HepG2 (cell line): ENCODE data around the gene WNT5B. TPM values are rescaled to one million over a fixed set of nuclear protein-coding genes. Genes with fewer than 3 reads are reported as not detected.
A peak's percentile ranks its signal among the peaks of the same experiment; 100 is the strongest.

ENCODE experiments used
- ATAC-seq: fragments of 200-7000 bp; cut with Tn5 transposase; 3 replicates; pipeline ENCODE4 v1.9.1; 2020; ENCODE audit warnings: mild to moderate bottlenecking, moderate library complexity
- BruUV-seq: library from RNA; stranded (reverse); fragments of 400-500 nt; replicated peaks from 2 replicates; lab custom pipeline; 2021; lab: Mats Ljungman, UMichigan
- CTCF ChIA-PET: fragments of 300-600 bp; formaldehyde crosslinking; extraction: SDS; loops from one replicate; lab custom pipeline; 2021; ENCODE audit warnings: low total read pairs, inconsistent platforms, low intra/inter-chr PET ratio; lab: Yijun Ruan, JAX
- POLR2A ChIA-PET: fragments of 350-600 bp; sonication (Branson Sonifier 250); formaldehyde crosslinking; loops from one replicate; lab custom pipeline; 2020; ENCODE audit warnings: antibody characterized with exemption, inconsistent platforms; lab: Yijun Ruan, JAX
- DNase-seq: peaks from one replicate; pipeline ENCODE4 v3.0.0-alpha.2; 2015; ENCODE audit warnings: low spot score
- FAIRE-seq: peaks from 3 replicates; lab custom pipeline; 2011; peaks lifted over from hg19 to GRCh38; lab: Jason Lieb, UNC
- H2AFZ ChIP-seq: one replicate; pipeline ENCODE4 v1.6.1; 2011; ENCODE audit warnings: low read length, inconsistent platforms
- H3K27ac ChIP-seq: fragments of 300-600 bp; 3 replicates; pipeline ENCODE4 v1.8.0; 2011; ENCODE audit warnings: mixed run types, mild to moderate bottlenecking, mixed read lengths, low read length, inconsistent platforms; ENCODE audit not compliant: insufficient read depth; ENCODE audit errors: extremely low read length
- H3K27me3 ChIP-seq, 2 experiments: fragments of 200-600 bp in 1 of 2; 2 replicates in 1 of 2; 3 replicates in 1 of 2; pipeline versions ENCODE4 v1.6.0 to v1.8.0; 2011; ENCODE audit warnings: low read length in 2 of 2, mild to moderate bottlenecking in 2 of 2, moderate library complexity in 2 of 2, inconsistent platforms in 1 of 2; ENCODE audit not compliant: insufficient read depth in 2 of 2, control insufficient read depth in 1 of 2
- H3K36me3 ChIP-seq, 2 experiments: fragments of 200-600 bp in 1 of 2; replicated peaks in 1 of 2; 2 replicates in 1 of 2; 3 replicates in 1 of 2; pipeline versions ENCODE4 v1.5.1 to v1.8.0; 2011; ENCODE audit warnings: low read length in 2 of 2, inconsistent platforms in 1 of 2; ENCODE audit not compliant: insufficient read depth in 2 of 2, control insufficient read depth in 1 of 2
- H3K4me1 ChIP-seq: 2 replicates; pipeline ENCODE4 v1.5.1; 2012; ENCODE audit warnings: low read length, inconsistent platforms; ENCODE audit not compliant: insufficient read depth
- H3K4me2 ChIP-seq: 2 replicates; pipeline ENCODE4 v1.6.0; 2011; ENCODE audit warnings: low read depth, low read length, inconsistent platforms
- H3K4me3 ChIP-seq, 3 experiments: fragments of 200-600 bp in 1 of 3; sonication (generic), shearing (Covaris generic) in 1 of 3; replicated peaks in 1 of 3; 2 replicates each; pipeline ENCODE4 v1.5.1; 2011 to 2016; ENCODE audit warnings: low read length in 3 of 3, inconsistent platforms in 2 of 3, low read depth in 2 of 3, mild to moderate bottlenecking in 2 of 3, control low read depth in 1 of 3, mixed read lengths in 1 of 3; ENCODE audit not compliant: insufficient read depth in 1 of 3
- H3K79me2 ChIP-seq: one replicate; pipeline ENCODE4 v1.6.1; 2011; ENCODE audit warnings: low read length, inconsistent platforms; ENCODE audit not compliant: insufficient read depth
- H3K9ac ChIP-seq: 2 replicates; pipeline ENCODE4 v1.6.0; 2011; ENCODE audit warnings: mild to moderate bottlenecking, low read depth, low read length, inconsistent platforms; ENCODE audit not compliant: insufficient read depth
- H3K9me3 ChIP-seq: 2 replicates; pipeline ENCODE4 v1.5.1; 2012; ENCODE audit warnings: mild to moderate bottlenecking, low read length
- H4K20me1 ChIP-seq: 2 replicates; pipeline ENCODE4 v1.6.0; 2011; ENCODE audit warnings: inconsistent platforms, mild to moderate bottlenecking, low read length, moderate library complexity; ENCODE audit not compliant: insufficient read depth
- AGO1 ChIP-seq: fragments of 200-400 bp; formaldehyde crosslinking; IDR thresholded peaks from 2 replicates; pipeline ENCODE4 v1.6.1; 2017; ENCODE audit warnings: mild to moderate bottlenecking, low read depth, low read length, moderate library complexity; ENCODE audit not compliant: poor library complexity, severe bottlenecking
- MAFK ChIP-seq, 2 experiments: IDR thresholded peaks in 1 of 2; conservative IDR thresholded peaks in 1 of 2; 2 replicates each; pipeline ENCODE4 v1.6.1; 2011; ENCODE audit warnings: improper control_type of control experiment in 2 of 2, low read length in 2 of 2
- NR1H2 ChIP-seq: sonication (generic); formaldehyde crosslinking; IDR thresholded peaks from 2 replicates; pipeline ENCODE4 v1.8.1; 2022; ENCODE audit warnings: low read depth, missing genetic modification reagents, borderline replicate concordance
- RBM22 ChIP-seq: fragments of 200-400 bp; formaldehyde crosslinking; optimal IDR thresholded peaks from 2 replicates; pipeline ENCODE3; 2017; ENCODE audit warnings: mild to moderate bottlenecking, low read length, moderate library complexity
- ZBTB38 ChIP-seq: sonication (generic); formaldehyde crosslinking; IDR thresholded peaks from 2 replicates; pipeline ENCODE4 v1.5.1; 2020; ENCODE audit warnings: mild to moderate bottlenecking, missing genetic modification reagents
- WGBS: methylation state at CpG from one replicate; pipeline ENCODE4 v1.1.6; 2017; ENCODE audit warnings: low lambda C conversion rate; 5-methylcytosine and 5-hydroxymethylcytosine counted together
- in situ Hi-C: cut with HindIII; loops from 2 replicates; pipeline ENCODE4 v1.10.0; 2017; ENCODE audit warnings: low pct_unique_long_range_greater_than_20kb; ENCODE audit not compliant: extremely low pct_ligation_motif_present
- intact Hi-C: fragments of 100-400 bp; cut with micrococcal nuclease; formaldehyde crosslinking; loops from one replicate; pipeline ENCODE4 v1.10.0; 2022; ENCODE audit not compliant: unreplicated experiment
- polyA plus RNA-seq, 8 experiments: library from polyadenylated mRNA; depleted of rRNA in 3 of 8; stranded (reverse) in 7 of 8; unstranded in 1 of 8; fragments of >200 nt; fragmentation: Illumina TruSeq in 4 of 8; extraction: Trizol in 4 of 8; gene quantifications; 2 replicates each; pipeline versions ENCODE4 v1.2.1 to v1.2.3, GENCODE V29; 2011 to 2016; ENCODE audit warnings: low read depth in 4 of 8, missing spikeins in 1 of 8, mixed read lengths in 1 of 8; ENCODE audit not compliant: insufficient read depth in 1 of 8
- total RNA-seq, 5 experiments: library from RNA; depleted of rRNA; stranded (reverse); fragments of >200 nt; fragmentation: Illumina TruSeq; extraction: Trizol; gene quantifications; 2 replicates each; pipeline ENCODE4 v1.2.3, GENCODE V29; 2016; ENCODE audit warnings: low read depth in 1 of 5
- TF ChIP-seq, protein P1 (sequence below): sonication (generic); formaldehyde crosslinking; IDR thresholded peaks from 2 replicates; pipeline ENCODE4 v1.5.0; 2020; ENCODE audit warnings: missing genetic modification reagents, mild to moderate bottlenecking, borderline replicate concordance
- TF ChIP-seq, protein P2 (sequence below): sonication (generic); formaldehyde crosslinking; IDR thresholded peaks from 2 replicates; pipeline ENCODE4 v1.4.0; 2020; ENCODE audit warnings: mild to moderate bottlenecking, missing genetic modification reagents
- TF ChIP-seq, protein P3 (sequence below): sonication (generic); formaldehyde crosslinking; IDR thresholded peaks from 2 replicates; pipeline ENCODE4 v1.8.1; 2023; ENCODE audit warnings: mild to moderate bottlenecking, missing genetic modification reagents

WNT5B gene
- total and polyA plus RNA-seq, 2 of the 13 experiments (the other 11 are each of a cell fraction or from before 2014, with no cell fraction given): 0.04 TPM; not detected in 1

DNA sequence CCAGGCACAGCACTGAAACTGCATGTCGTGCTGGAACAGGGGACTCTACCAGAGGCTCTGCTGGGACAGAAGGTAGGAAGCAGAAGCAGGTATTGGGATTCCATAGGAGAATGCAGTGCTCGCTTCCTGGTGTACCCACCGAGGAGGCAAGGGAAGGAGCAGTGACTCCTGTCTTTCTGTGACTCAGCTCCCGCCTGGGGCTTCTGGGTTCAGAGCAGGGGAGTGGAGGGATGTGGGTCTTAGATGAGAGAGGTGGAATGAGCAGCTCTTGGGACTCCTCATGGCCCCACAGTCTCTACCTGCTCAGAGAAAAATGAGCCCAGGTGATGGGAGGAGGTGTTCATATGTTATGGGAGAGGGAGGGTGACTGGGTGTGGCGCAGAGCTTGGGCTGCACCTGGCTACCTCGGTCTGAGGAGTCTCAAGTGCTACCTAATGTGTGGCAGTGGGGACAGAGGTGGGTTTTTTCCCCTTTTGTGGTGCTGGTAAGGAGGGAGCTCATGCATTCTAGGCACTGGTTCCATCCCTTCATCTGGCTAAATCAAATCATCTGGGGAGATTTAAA, 26.3 kb downstream of the WNT5B start (continued):
- TF ChIP-seq, protein P1, sequence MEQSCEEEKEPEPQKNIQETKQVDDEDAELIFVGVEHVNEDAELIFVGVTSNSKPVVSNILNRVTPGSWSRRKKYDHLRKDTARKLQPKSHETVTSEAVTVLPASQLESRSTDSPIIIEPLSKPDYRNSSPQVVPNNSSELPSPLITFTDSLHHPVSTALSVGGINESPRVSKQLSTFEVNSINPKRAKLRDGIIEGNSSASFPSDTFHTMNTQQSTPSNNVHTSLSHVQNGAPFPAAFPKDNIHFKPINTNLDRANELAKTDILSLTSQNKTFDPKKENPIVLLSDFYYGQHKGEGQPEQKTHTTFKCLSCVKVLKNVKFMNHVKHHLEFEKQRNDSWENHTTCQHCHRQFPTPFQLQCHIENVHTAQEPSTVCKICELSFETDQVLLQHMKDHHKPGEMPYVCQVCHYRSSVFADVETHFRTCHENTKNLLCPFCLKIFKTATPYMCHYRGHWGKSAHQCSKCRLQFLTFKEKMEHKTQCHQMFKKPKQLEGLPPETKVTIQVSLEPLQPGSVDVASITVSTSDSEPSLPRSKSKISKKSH (CRISPR knock-in tag): no peak
- TF ChIP-seq, protein P2, sequence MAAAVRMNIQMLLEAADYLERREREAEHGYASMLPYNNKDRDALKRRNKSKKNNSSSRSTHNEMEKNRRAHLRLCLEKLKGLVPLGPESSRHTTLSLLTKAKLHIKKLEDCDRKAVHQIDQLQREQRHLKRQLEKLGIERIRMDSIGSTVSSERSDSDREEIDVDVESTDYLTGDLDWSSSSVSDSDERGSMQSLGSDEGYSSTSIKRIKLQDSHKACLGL (CRISPR knock-in tag): no peak
- TF ChIP-seq RBM22 (no peak), NR1H2 (no peak), MAFK (conservative IDR thresholded peaks at IDR 0.05 in 1 of 2, IDR thresholded peaks at IDR 0.05 in 1 of 2; ENCODE audit: low read length in 2 of 2) (no peak)
- TF ChIP-seq, protein P3, sequence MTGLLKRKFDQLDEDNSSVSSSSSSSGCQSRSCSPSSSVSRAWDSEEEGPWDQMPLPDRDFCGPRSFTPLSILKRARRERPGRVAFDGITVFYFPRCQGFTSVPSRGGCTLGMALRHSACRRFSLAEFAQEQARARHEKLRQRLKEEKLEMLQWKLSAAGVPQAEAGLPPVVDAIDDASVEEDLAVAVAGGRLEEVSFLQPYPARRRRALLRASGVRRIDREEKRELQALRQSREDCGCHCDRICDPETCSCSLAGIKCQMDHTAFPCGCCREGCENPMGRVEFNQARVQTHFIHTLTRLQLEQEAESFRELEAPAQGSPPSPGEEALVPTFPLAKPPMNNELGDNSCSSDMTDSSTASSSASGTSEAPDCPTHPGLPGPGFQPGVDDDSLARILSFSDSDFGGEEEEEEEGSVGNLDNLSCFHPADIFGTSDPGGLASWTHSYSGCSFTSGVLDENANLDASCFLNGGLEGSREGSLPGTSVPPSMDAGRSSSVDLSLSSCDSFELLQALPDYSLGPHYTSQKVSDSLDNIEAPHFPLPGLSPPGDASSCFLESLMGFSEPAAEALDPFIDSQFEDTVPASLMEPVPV (CRISPR knock-in tag): no peak

DNA sequence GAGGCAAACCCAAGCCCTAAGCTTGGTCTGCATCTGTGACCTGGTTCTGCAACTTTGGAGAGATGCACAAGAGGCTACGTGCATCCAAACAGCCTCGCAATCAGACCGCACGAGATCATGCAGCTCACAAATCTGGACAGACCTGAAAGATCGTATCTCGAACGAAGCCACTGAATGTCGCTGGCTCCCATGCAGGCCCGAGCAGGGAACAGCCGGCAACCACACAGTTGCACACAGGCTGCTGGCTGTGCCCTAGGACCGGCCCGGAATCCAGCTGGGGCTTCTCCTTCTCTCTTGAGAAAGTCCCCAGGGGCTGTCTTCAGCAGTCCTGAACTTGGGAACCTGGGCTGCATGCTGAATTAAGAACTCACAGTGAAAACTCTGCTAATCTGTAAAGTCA, 27.9 kb downstream of the WNT5B start:
- no peaks in the 10 kb centered on the region for H3K36me3 ChIP-seq
- H3K9ac ChIP-seq: no peak overlapping the region
- no peaks in the 10 kb centered on the region for H4K20me1 ChIP-seq
- no peak overlapping the region for H2AFZ ChIP-seq
- no peaks in the 10 kb centered on the region for H3K9me3 ChIP-seq
- ChIA-PET CTCF (no interaction called here), POLR2A (no interaction called here)
- intact Hi-C loops: no loop called here
- in situ Hi-C loops: no loop called here
- TF ChIP-seq ZBTB38 (peak; percentile 40; the same call in 1 of the 2 replicates), AGO1 (no peak)
- ATAC-seq (no peak), FAIRE-seq (no peak), DNase-seq (no peak)
- H3K4me2 ChIP-seq: no peak overlapping the region
- H3K27ac ChIP-seq: no peak overlapping the region
- H3K4me1 ChIP-seq: peaks cover 55% of the 10 kb centered on the region
- H3K27me3 ChIP-seq: no peaks in the 10 kb centered on the region
- no TSS peak for BruUV-seq
- WGBS: 67% methylated on average over 3 of the region's 12 CpGs
- H3K79me2 ChIP-seq: no peaks in the 10 kb centered on the region
- H3K4me3 ChIP-seq: no peak overlapping the region
